Superior temporal gyrus (tissue), 1 donor: ENCODE measurements around the gene COA7.
A peak's percentile ranks its signal among the peaks of the same experiment; 100 is the strongest.
"Not testable (repeated sequence)": the region's sequence is repeated elsewhere in the genome, so short reads cannot be mapped to it uniquely, and the experiment has no call there.

ENCODE experiments used
- DNase-seq: peaks from one replicate; pipeline ENCODE4 v3.0.0-alpha.2; 2016; ENCODE audit errors: extremely low spot score

The COA7 gene

DNA sequence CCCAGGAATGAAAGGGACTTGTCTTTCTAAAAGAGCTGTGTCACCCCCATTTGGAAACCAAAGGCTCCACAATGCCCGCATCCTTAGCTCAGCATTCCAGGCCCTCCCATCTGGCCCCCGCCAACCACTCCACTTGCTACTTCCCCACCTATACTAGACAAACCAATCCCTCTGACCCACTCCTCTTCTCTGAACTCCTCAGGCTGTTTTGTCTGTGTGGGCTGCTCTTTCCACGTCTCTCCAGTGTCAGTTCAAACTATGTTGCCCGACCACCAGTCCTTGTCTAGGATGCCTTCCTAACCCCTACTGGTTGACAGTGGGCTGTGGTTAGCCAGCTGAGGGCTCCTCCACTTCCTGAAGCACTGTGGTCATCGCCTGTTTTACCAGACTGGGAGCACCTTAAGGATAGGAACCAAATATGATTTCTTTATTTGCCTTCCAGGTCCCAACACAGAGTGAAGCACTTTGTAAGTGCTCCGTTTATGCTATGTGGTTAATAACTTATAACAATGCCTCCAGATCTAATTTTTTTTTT is 8.1 kb upstream of the COA7 start:
- no peak for DNase-seq

DNA sequence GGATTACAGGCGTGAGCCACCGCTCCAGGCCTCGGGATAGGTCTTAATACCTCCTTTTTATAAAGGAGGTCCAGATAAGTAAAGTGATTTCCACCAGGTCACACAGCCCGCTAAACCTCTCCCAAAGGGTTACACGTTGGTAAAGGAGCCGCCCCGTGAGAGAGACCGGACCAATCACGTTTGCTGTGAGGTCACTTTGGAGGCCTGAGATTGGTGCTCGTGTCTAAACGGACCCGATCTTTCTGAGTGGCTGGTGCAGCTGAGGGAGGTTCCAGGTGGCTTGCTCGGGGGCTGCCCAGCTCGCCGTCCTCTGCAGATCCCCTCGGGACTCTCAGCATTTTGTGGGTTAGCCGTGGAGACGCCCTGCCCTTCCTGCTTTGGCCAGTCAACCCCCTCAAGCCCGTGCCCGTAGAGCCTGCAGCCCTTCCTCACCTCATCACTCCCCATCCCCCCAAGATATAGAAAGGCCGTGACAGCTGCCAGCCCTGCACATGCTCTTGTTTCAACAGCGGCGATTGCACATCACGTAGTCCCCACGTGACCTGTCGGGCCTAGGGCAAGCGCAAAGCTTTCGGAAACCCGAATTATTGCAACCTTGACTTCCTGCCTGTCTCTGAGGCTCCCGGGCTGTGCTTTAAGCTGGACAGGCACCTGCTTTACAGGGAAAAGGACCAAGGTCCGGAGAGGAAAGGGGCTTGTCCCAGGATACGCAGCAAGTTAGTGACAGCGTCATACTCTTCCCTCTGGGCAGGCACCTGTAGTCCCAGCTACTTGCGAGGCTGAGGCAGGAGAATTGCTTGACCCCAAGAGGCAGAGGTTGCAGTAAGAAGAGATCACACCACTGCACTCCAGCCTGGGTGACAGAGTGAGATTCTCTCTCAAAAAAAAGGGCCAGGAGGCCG is 5.0 kb upstream of the COA7 start:
- peak; percentile 98 for DNase-seq

GRCh38 chr1:52695627-52696026 is 2.5 kb downstream of the COA7 start:
- no peak for DNase-seq

DNA sequence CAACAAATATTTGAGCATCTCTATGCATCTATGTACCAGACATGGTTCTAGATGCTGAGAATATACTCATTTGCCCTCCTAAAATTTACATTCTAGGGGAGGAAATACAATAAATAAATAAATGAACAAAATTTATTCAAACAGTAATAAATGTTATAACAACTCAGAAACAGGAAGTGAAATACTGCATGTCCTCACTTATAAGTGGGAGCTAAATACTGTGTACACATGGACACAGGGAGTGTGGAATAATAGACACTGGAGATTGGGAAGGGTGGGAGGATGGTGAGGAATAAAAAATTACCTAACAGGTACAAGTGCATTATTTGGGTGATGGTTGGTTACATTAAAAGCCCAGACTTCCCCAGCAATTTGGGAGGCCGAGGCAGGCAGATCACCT is 4.3 kb downstream of the COA7 start:
- DNase-seq = no peak

DNA sequence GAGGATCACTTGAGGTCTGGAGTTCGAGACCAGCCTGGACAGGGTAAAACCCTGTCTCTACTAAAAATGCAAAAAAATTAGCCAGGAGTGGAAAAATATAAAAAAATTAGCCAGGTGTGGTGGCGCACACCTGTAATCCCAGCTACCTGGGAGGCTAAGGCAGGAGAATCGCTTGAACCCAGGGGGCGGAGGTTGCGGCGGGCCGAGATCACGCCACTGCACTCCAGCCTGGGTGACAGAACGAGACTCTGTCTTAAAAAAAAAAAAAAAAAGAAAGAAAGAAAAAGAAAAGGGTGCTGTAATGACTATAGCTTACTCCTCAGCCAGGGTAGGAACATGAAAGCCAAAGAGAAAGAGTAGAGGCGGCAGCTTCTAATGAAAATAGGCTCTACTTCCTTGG is 4.8 kb downstream of the COA7 start:
- DNase-seq = not testable (repeated sequence)

GRCh38 chr1:52692697-52693096 is 5.5 kb downstream of the COA7 start:
- no peak for DNase-seq

GRCh38 chr1:52691821-52692220 is 6.3 kb downstream of the COA7 start:
- DNase-seq = no peak

- DNase-seq = no peak
Measured at GRCh38 chr1:52686830-52687229, 11.3 kb downstream of the COA7 start.

DNA sequence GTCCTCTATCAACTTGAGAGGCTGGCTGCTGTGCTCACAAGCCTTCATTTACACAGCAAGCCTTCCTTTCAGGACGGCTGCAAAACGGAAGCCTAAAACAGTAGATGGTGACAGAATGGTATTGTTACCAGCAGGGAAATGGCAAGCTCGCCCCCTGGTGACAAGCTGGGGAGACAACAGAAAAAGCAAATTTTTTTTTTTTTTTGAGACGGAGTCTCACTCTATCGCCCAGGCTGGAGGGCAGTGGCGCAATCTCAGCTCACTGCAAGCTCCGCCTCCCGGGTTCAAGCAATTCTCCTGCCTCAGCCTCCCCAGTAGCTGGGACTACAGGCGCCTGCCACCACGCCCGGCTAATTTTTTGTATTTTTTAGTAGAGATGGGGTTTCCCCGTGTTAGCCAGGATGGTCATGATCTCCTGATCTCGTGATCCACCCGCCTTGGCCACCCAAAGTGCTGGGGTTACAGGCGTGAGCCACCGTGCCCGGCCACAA is 11.8 kb downstream of the COA7 start:
- peak; percentile 80 for DNase-seq

- DNase-seq = no peak
Measured at GRCh38 chr1:52684545-52684944, 13.6 kb downstream of the COA7 start.

DNA sequence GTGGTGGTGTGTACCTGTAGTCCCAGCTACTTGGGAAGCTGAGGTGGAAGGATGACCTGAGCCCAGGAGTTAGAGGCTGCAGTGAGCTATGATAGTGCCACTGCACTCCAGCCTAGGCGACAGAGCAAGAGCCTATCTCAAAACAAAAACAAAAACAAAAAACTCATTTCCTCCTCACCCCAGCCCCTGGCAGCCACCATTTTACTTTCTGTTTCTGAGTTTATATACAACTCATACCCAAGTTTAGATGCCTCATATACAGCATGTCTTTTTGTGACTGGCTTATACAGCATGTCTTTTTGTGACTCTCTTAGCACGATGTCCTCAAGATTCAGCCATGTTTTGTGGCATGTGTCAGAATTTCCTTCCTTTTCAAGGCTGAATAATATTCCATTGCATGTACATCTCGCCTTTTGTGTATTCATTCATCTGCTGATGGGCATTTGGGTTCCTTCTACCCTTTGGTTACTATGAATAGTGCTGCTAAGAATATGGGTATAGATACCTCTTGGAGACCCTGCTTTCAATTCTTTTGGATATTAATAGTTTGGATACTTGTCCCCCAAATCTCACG is 14.7 kb downstream of the COA7 start:
- no peak for DNase-seq

- no peak for DNase-seq
Measured at GRCh38 chr1:52681136-52681535, 17.0 kb downstream of the COA7 start.

- no peak for DNase-seq
Measured at GRCh38 chr1:52680353-52680752, 17.8 kb downstream of the COA7 start.

DNA sequence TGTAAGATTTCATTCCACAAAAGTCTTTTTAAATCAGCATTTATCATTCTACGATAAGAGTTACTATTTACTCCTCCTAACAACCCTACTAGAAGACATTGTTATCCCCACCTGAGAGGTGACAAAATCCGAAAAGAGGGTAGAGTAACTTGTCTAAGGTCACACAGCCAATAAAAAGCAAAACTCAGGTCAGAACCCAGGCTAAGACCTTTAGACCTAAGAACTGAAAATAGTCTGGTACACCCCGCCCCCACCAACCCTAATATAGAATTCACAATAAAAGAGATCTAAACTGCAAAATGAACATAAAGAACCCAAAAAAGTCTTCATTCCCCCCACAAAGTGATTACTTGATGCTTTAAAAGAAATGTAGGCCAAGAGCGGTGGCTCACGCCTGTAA is 18.6 kb downstream of the COA7 start:
- no peak for DNase-seq

DNA sequence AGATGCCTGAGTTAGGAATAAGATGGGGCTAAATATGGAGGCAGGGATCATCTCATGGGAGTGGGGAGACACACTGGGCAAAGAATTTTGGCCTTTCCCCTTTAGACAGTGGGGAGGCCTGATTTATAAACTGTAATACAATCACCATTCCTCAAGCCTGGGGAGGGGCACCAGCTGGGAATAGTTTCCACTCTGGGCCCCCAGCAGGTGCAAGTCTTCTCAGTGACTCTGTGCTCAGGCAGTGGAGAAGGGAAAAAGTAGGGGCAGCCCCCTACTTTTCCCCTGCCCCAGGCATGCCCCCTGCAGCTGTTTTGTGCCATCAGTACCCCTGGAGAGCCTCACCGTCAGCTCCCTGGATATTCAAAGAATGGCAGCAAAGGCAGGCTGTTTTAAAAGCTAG is 19.1 kb downstream of the COA7 start:
- no peak for DNase-seq

GRCh38 chr1:52677076-52677806 is 20.9 kb downstream of the COA7 start:
- DNase-seq = no peak

- no peak for DNase-seq
Measured at GRCh38 chr1:52676249-52676903, 21.8 kb downstream of the COA7 start.

DNA sequence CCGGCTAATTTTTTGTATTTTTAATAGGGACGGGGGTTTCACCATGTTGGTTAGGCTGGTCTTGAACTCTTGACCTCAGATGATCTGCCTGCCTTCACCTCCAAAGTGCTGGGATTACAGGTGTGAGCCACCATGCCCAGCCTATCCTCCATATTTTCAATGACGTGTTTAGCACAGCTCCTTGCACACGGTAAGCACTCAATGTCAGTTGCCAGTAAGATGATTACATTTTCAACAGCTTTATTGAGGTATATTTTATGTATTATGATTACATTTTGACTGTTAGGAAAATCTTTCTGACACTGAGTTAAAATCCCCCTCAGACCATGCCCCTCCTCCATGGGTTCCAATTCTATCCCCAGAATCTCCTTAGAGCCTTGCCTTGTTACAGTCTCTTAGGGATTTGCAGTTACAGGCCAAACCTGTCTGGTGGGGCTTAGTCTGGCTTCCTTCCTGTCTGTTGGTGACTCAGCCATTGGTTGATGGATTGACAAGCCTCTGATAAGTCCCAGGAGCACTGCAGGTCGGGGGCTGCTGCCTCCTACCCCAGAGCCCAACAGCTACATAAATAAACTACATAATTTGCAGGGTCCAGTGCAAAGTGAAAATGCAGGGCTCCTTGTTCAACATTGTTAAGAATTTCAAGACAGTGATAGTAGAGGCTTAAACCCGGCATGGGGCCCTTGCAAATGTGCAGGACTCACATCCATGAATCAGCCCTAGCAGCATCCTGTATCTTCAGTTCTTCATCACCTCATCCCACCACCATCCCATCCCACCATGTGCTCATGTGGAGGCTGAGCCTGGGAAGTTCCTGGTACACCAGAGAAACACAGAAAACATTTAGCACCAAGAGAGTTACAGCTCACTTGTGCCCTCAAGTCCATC is 23.4 kb downstream of the COA7 start:
- DNase-seq = no peak

DNA sequence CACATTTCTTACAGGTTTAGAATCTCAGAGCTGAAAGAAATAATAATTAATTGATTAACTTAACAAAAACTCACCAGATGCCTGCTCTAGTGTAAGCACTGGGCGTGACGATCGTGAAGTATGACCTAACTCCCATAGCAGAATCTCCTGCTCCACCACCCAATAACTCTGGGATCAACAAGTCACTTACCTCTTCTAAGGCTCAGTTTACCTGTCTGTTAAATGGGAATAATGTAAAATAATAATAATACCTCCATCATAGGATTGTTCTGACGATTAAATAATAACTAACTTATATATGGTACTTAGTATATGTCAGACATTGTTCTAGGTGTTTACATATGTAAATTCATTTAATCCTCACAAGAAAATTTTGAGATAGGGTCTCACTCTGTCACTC is 24.6 kb downstream of the COA7 start:
- no peak for DNase-seq

GRCh38 chr1:52672946-52673345 is 25.2 kb downstream of the COA7 start:
- no peak for DNase-seq

DNA sequence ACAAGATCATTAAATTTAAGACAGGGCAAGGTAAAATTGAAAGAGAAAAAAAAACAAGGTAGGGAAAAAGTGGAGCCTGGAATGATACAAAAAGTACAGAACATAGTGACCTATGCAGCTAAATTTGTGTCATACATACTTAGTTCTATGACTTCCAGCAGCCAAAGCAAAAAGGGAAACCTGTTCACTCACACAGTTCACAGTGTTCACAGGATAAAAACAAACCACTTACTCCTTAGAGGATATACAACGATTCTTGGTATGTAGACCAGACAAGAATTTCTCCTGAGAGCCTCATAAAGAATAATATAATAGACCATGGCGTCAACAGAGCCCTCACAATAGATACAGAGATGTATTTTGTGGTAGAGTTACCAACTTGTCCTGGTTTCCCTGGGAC is 27.5 kb downstream of the COA7 start:
- DNase-seq = no peak
